Chondrocyte (in vitro differentiated cells): ENCODE measurements around the gene FGF7. TPM values are rescaled to one million over a fixed set of nuclear protein-coding genes. Genes with fewer than 3 reads are reported as not detected.

ENCODE experiments used
- total RNA-seq: library from RNA; stranded (reverse); gene quantifications from 3 replicates; pipeline ENCODE4 v1.2.1, GENCODE V29; 2021

The FGF7 gene
- total RNA-seq, 1 donor from 2014 or later: not detected

Other genes with a start within 250 kb of the FGF7 start
- gene FAM227B, start 197.6 kb downstream of the FGF7 start, total RNA-seq: 1.00 to 2.2 TPM (median 1.9 TPM) in 3 replicates
- gene DTWD1, start 197.8 kb downstream of the FGF7 start, total RNA-seq: 16.3 to 23.2 TPM (median 18.0 TPM) in 3 replicates